COLO829 (cell line): ENCODE measurements around the gene ALDH18A1.
A peak's percentile ranks its signal among the peaks of the same experiment; 100 is the strongest.

Experiments
- DNase-seq: peaks from one replicate; pipeline ENCODE4 v3.0.0; 2012; ENCODE audit warnings: low spot score

Gene ALDH18A1

DNA sequence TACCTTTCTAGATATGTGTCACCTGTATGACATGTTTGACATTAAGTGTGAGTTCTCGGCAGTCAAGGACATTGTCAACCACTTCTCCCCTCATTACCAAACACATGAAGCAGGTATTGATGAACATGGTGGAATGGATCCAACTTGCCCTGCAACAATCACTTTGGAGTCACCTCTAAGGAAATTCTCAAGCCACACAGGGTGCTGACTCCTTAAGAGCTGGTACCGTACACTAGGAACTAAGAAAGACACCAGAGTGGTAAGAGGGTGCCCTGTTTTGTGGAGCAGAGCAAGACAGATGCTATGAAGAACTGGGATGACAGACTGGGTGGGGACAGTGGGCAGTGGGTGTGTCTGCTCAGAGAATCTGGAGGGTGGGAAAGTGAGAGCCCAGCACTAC lies 77.9 kb downstream of the ALDH18A1 start:
- no peak for DNase-seq

- no peak for DNase-seq
Measured at GRCh38 chr10:95574649-95575365, 81.7 kb downstream of the ALDH18A1 start.

GRCh38 chr10:95573964-95574604 lies 82.4 kb downstream of the ALDH18A1 start:
- no peak for DNase-seq

DNA sequence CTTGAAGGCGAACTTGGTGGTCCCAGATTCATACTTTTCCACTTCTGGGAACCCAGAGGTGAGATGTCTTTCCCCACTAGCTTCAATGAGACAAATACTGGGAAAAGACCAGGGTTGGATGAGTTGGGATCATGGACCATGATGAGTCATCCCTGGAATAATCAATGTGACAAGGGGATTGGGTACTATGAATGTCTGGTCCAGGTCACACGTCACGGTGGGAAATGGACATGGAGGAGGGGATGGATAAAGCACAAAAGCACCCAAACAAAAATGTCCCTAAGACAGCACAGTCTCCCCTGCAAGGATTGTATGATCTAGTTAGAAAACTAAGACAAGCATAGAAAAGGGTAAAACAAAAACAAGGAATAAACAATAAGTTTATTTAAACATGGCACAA lies 83.0 kb downstream of the ALDH18A1 start:
- DNase-seq: no peak

DNA sequence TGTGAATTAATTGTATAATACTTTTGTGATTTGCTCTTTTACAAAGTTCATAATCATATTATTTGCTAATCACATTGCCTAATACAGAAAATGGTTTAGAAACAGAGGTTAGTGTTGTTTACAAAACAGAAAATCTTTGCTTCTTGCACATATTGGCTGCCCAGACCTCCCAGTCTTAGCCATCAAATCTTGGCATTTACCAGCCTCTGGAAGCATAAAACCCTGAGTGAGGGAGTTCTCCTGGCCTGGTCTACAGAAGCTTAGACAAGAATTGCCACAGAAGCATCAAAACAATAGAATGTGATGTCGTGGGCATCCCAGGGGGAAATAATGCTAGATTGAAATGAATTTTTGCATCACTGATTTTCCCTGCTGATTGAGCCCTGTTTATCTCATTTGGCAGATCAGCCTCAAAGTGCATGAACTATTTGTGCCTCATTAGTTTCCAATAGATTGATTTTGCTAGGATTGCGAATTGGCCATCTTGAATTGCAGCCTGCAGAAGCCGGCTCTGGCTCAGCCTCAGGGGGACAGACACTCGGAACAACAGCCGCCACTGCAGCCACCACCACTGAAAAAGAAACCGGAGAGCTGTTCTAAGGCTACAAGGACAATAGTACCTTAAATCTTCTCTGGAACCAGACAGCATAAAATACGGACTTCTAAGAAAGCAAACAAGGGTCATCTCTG lies 84.2 kb downstream of the ALDH18A1 start:
- no peak for DNase-seq

- no peak for DNase-seq
Measured at GRCh38 chr10:95571390-95571789, 85.1 kb downstream of the ALDH18A1 start.

DNA sequence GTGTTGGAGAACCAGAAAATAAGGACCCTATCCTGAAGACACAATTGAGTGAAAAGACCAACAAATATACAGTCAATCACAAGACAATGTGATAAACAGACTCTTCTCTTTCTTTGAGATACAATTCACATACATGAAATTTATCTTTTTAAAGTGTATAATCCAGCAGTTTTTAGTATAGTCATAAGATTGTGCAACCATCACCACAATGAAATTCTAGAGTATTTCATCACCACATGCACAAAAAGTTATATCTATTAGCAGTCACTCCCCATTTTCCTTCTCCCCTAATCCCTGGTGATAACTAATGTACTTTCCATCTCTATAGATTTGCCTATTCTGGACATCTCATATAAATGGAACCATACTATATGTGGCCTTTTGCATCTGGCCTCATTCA lies 87.1 kb downstream of the ALDH18A1 start:
- DNase-seq: no peak

- no peak for DNase-seq
Measured at GRCh38 chr10:95567903-95568630, 88.4 kb downstream of the ALDH18A1 start.

GRCh38 chr10:95566136-95566535 lies 90.4 kb downstream of the ALDH18A1 start:
- no peak for DNase-seq

DNA sequence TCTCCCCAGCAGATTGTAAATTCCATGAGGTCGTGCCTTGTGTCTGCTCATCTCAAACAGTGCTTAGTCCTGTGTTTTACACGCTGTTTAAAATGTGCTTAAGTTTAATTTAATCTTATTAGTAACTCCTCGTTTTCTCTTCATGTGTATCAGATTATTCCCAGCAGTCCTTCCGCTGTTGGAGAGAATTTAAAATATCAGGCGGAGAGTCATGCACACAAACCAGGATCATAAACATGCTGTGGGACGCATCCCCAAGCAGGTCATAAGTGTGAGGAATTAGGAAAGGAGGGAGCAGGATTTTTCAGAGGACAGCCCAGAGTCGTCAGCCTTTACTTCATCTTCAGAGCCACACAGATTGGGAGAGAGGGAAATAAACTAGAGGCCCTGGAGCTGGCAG lies 91.2 kb downstream of the ALDH18A1 start:
- no peak for DNase-seq

GRCh38 chr10:95564291-95564690 lies 92.2 kb downstream of the ALDH18A1 start:
- no peak for DNase-seq

- DNase-seq: no peak
Measured at GRCh38 chr10:95562341-95562965, 94.1 kb downstream of the ALDH18A1 start.

GRCh38 chr10:95561864-95562177 lies 94.7 kb downstream of the ALDH18A1 start:
- DNase-seq: no peak

- peak; percentile 89 for DNase-seq
Measured at GRCh38 chr10:95561177-95561863, 95.2 kb downstream of the ALDH18A1 start, which contains the start of gene SORBS1. Gene SORBS1 (minus strand): TSS chr10:95561371. CDS start chr10:95441135, 120,236 bp downstream.

DNA sequence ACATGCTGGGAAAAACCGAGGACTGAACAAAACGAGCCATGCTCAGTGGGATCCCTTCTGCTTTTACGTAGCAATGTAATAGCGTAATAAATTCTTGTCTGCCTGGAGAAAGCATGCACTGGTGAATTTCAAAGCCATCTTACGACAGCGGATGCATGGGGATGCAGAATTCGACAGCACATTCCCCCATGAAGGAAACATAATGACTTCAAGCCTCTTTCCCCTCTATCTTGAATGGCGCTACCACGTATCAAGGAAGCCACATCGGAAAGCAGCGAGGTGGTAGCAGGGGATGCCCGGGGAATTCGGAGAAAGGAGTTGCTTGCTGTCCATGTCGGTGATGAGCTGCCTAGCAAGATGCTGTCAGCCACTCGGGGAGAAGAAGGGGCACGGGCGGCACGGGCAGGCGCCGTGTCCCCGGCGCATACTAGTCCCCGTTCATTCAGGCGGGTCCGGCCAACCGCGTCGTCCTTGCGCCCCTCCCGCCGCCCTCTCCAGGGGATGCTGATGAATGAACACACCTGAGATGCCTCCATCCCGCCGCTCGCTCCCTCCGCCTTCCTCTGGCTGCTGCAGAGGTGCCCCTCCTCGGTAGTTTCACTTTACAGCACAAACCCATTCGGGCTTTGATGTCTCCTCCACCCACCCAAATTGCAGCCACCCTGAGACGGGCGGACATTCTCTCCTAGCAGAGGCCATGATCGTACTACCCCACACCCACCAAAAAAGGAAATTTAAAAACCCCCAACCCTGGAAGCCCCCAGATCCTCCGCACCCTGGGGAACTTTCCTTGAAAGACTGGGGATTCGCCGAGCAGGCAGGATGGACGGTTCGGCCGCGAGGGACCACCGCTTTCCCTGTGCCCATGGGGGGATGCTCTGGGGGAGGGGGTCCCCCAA lies 96.0 kb downstream of the ALDH18A1 start:
- no peak for DNase-seq

GRCh38 chr10:95559896-95560277 lies 96.6 kb downstream of the ALDH18A1 start:
- DNase-seq: no peak

DNA sequence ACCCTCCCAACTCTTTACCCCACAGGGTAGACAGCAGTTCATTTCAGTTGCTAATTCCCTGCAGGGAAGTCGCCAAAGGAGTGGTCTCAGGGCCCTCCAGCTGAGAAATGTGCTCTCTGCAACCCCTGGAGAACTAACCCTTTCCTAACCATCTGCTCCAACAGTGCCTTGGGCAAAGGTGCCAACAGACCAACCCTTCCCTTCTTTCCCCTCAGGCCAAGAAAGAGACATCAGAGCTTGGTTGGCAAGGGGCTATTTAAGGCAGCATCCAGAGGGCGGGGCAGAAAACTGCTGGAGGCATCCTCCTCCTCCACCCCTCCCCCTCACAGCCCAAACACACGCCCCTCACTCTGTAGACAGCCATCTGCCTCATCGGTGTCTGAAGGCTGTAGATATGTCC lies 97.0 kb downstream of the ALDH18A1 start:
- DNase-seq: no peak

DNA sequence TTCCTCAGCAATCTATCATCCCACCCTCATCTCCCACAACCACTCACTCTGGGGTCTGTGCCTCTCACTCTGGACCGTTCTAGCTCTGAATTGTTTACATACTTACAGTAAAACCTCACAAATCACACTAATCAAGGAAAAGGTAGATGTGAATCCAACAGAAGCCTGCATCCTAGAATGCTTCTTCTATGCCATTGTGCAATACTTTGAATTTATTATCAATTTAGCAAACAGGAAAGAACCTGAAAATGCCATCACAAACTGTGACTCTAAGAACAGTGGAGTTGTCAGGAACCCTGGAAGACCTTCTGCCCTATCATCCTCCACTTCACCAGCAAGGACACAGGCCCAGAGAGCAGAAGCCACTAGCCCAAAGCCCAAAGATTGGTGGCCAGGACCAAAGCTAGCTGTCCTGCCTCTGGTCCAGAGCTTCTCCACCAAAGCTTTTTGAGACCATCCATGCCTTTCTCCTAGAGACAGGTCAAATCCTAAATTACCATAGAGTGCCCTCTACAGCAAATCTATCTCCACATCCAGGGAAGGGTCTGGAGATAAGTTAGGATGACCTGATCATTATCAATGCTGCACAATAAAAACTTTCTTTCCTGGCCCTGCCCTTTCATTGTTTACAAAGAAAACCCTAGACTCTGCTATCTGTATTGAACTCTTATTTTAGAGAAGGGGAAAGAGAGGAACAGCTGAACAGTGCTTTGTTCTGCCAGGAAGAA lies 97.8 kb downstream of the ALDH18A1 start:
- DNase-seq: no peak

DNA sequence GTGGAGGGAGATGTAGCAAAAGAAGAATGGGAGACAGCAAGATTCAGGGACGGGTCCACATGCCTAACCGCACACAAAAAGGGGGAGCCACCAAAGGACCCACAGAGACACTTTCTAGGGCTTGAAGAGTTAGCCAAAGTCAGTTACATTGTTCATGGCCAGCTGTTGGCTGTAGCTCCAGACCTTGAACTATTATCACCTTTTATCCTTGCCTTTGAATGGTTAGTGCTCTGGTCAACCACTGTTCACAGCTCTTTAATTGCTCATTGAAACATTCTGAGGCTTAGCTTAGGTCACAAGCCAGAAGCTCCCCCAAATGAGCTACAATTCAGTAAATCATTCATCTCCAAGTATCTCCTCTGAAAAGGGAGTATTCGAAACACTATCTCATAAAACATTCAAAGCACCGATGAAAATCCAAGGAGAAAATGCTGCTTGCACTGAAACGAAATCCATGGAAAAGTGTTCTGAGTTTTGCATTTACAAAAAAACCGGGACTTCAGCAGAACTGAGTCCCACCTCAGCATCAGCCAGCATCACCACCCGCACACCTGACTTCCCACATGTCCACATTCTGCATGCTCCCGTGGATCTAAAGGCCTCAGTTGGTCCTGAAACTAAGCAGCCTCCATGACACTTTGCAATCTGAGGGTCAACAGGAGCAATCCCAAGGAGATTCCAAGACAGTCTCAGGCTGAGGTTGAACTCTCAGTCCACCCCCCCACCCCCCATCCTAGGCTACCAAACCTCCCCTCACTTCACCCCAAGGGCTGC lies 99.3 kb downstream of the ALDH18A1 start:
- no peak for DNase-seq
